HepG2 (cell line): ENCODE results near the gene ARMC10. TPM values are rescaled to one million over a fixed set of nuclear protein-coding genes. Genes with fewer than 3 reads are reported as not detected.

Experiments used
- AKNA ChIP-seq: sonication (generic); formaldehyde crosslinking; IDR thresholded peaks from 2 replicates; pipeline ENCODE4 v1.4.0; 2020; ENCODE audit warnings: missing genetic modification reagents, borderline replicate concordance
- ARNT ChIP-seq: fragments of 450-650 bp; IDR thresholded peaks from 2 replicates; pipeline ENCODE4 v1.6.1; 2017
- DZIP1 ChIP-seq: sonication (generic); formaldehyde crosslinking; IDR thresholded peaks from 2 replicates; pipeline ENCODE4 v1.5.0; 2020; ENCODE audit warnings: mild to moderate bottlenecking, missing genetic modification reagents
- HOXA9 ChIP-seq: sonication (generic); formaldehyde crosslinking; IDR thresholded peaks from 2 replicates; pipeline ENCODE4 v1.8.1; 2022; ENCODE audit warnings: missing genetic modification reagents, mild to moderate bottlenecking, moderate library complexity, borderline replicate concordance
- MAX ChIP-seq: IDR thresholded peaks from 2 replicates; pipeline ENCODE4 v1.6.1; 2012; ENCODE audit warnings: inconsistent platforms
- MED13 ChIP-seq: sonication (generic); formaldehyde crosslinking; IDR thresholded peaks from 2 replicates; pipeline ENCODE4 v1.5.0; 2020; ENCODE audit warnings: missing genetic modification reagents
- ZHX2 ChIP-seq, 2 experiments: sonication (generic) in 1 of 2; formaldehyde crosslinking in 1 of 2; IDR thresholded peaks; 2 replicates each; pipeline versions ENCODE4 v1.6.1 to v1.9.0; 2014 to 2022; ENCODE audit warnings: antibody characterized with exemption in 1 of 2, borderline replicate concordance in 1 of 2, inconsistent platforms in 1 of 2, low read depth in 1 of 2, missing genetic modification reagents in 1 of 2
- ZNF121 ChIP-seq: sonication (generic); formaldehyde crosslinking; IDR thresholded peaks from 2 replicates; pipeline ENCODE4 v1.5.0; 2020; ENCODE audit warnings: mild to moderate bottlenecking, missing genetic modification reagents
- ZNF549 ChIP-seq: sonication (generic); formaldehyde crosslinking; IDR thresholded peaks from 2 replicates; pipeline ENCODE4 v1.5.0; 2020; ENCODE audit warnings: missing genetic modification reagents
- ZNF598 ChIP-seq: sonication (generic); formaldehyde crosslinking; IDR thresholded peaks from 2 replicates; pipeline ENCODE4 v1.5.1; 2020; ENCODE audit warnings: mild to moderate bottlenecking, missing genetic modification reagents, borderline replicate concordance
- ZNF775 ChIP-seq: sonication (generic); formaldehyde crosslinking; IDR thresholded peaks from 2 replicates; pipeline ENCODE4 v1.4.0; 2020; ENCODE audit warnings: missing genetic modification reagents, mild to moderate bottlenecking, moderate library complexity, borderline replicate concordance
- ZSCAN20 ChIP-seq: sonication (generic); formaldehyde crosslinking; IDR thresholded peaks from 2 replicates; pipeline ENCODE4 v1.4.0; 2020; ENCODE audit warnings: missing genetic modification reagents, mild to moderate bottlenecking, borderline replicate concordance
- polyA plus RNA-seq, 8 experiments: library from polyadenylated mRNA; depleted of rRNA in 3 of 8; stranded (reverse) in 7 of 8; unstranded in 1 of 8; fragments of >200 nt; fragmentation: Illumina TruSeq in 4 of 8; extraction: Trizol in 4 of 8; gene quantifications; 2 replicates each; pipeline versions ENCODE4 v1.2.1 to v1.2.3, GENCODE V29; 2011 to 2016; ENCODE audit warnings: low read depth in 4 of 8, missing spikeins in 1 of 8, mixed read lengths in 1 of 8; ENCODE audit not compliant: insufficient read depth in 1 of 8
- total RNA-seq, 5 experiments: library from RNA; depleted of rRNA; stranded (reverse); fragments of >200 nt; fragmentation: Illumina TruSeq; extraction: Trizol; gene quantifications; 2 replicates each; pipeline ENCODE4 v1.2.3, GENCODE V29; 2016; ENCODE audit warnings: low read depth in 1 of 5

The ARMC10 gene
- total and polyA plus RNA-seq, 2 of the 13 experiments (the other 11 are each of a cell fraction or from before 2014, with no cell fraction given): 11.3 to 23.7 TPM

GRCh38 chr7:103106005-103106702 lies 31.2 kb downstream of the ARMC10 start (continued):
- TF ChIP-seq MED13 (no peak), HOXA9 (no peak), ZSCAN20 (no peak), AKNA (CRISPR knock-in tag) (no peak), ARNT (no peak), ZNF549 (no peak), ZNF775 (CRISPR knock-in tag) (no peak), MAX (0 out of 2 replicates have a peak, but pooled peaks have one; percentile 33), ZHX2 (IDR thresholded peaks at IDR 0.05; ENCODE audit: low read depth) (no peak), ZHX2 (CRISPR knock-in tag; IDR thresholded peaks at IDR 0.05; ENCODE audit: borderline replicate concordance) (no peak), ZNF121 (CRISPR knock-in tag) (no peak), ZNF598 (CRISPR knock-in tag) (0 out of 2 replicates have a peak, but pooled peaks have one; percentile 65), DZIP1 (CRISPR knock-in tag) (no peak)
